Subcutaneous adipose tissue (tissue), 4 donors: ENCODE measurements around the gene OXT. TPM values are rescaled to one million over a fixed set of nuclear protein-coding genes. Genes with fewer than 3 reads are reported as not detected.

Source experiments
- total RNA-seq, 4 donors: library from RNA; depleted of rRNA; stranded (reverse); fragments of >200 nt; gene quantifications; one replicate each; pipeline ENCODE4 v1.1.0, GENCODE V29; 2016
- TF ChIP-seq, protein P1 (sequence below): fragments of 450-650 bp; IDR thresholded peaks from one replicate; pipeline ENCODE4 v1.5.1; 2016; ENCODE audit warnings: low read depth, mild to moderate bottlenecking, control low read depth, antibody characterized with exemption, moderate library complexity

Gene OXT
- total RNA-seq, 4 donors from 2014 or later = 2.0 to 3.5 (median 2.3) TPM; not detected in 1

DNA sequence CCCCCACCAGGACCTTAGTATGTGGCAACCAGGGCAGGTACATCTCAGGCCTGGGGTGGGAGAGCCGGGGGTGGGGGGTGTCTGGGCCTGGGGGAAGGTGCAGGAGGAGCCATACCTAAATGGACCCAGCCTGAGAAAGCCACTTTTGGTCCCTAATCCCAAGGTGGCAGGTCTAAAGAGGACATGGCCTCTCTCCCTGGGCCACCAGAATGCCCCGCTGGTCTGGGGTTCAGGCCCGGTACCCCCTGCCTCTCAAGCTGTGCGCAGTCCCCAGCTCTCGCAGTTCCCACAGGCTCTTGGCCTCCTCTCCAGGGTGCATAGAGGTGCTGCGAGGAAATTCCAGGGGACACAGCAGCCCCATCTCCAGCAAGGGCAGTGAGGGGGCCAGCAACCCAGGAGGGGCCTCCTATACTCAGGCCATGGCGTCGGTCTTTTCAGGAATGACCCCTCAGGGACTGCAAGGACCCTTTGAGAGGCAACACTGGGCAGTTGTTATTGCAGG lies 14.2 kb downstream of the OXT start:
- TF ChIP-seq, protein P1, sequence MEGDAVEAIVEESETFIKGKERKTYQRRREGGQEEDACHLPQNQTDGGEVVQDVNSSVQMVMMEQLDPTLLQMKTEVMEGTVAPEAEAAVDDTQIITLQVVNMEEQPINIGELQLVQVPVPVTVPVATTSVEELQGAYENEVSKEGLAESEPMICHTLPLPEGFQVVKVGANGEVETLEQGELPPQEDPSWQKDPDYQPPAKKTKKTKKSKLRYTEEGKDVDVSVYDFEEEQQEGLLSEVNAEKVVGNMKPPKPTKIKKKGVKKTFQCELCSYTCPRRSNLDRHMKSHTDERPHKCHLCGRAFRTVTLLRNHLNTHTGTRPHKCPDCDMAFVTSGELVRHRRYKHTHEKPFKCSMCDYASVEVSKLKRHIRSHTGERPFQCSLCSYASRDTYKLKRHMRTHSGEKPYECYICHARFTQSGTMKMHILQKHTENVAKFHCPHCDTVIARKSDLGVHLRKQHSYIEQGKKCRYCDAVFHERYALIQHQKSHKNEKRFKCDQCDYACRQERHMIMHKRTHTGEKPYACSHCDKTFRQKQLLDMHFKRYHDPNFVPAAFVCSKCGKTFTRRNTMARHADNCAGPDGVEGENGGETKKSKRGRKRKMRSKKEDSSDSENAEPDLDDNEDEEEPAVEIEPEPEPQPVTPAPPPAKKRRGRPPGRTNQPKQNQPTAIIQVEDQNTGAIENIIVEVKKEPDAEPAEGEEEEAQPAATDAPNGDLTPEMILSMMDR = no peak

DNA sequence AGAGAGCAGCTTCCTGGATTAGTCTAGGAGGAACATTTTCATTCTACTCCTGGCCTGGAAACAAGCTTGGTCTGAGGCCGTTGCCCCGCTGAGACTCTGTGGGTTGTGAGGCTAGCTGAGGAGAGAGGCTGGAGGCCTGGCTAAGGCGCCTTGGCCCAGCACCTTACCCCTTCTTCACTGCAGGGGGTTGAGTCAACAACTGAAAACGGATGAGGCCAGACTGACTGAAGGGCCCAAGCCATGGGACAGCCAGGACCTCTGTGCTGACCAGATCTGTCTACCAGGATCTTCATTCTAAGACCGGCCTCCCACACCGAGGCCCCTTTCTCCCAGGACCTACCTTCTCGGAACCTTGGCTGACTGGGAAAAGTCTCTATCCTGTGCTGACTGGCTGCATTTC lies 16.6 kb downstream of the OXT start:
- TF ChIP-seq, protein P1 = no peak

DNA sequence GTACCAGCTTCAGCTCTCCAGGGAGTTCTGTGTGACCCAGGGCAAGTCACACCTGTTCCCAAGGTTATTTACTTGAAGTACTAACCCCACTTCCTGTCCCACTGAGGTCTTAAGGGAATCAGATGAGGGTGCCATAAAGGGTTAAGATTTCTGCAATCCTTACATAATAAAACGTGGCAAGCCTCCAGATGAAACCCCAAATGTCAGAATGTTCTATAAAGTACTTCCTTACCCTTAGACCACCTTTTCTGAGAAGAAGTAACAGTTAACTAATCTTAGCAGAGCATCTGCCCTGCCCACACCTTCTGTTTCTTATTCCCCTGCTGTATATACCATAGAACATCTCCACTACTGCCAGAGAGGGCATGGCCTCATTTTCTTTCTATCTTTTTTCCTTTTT lies 19.1 kb downstream of the OXT start:
- TF ChIP-seq, protein P1 = no peak

DNA sequence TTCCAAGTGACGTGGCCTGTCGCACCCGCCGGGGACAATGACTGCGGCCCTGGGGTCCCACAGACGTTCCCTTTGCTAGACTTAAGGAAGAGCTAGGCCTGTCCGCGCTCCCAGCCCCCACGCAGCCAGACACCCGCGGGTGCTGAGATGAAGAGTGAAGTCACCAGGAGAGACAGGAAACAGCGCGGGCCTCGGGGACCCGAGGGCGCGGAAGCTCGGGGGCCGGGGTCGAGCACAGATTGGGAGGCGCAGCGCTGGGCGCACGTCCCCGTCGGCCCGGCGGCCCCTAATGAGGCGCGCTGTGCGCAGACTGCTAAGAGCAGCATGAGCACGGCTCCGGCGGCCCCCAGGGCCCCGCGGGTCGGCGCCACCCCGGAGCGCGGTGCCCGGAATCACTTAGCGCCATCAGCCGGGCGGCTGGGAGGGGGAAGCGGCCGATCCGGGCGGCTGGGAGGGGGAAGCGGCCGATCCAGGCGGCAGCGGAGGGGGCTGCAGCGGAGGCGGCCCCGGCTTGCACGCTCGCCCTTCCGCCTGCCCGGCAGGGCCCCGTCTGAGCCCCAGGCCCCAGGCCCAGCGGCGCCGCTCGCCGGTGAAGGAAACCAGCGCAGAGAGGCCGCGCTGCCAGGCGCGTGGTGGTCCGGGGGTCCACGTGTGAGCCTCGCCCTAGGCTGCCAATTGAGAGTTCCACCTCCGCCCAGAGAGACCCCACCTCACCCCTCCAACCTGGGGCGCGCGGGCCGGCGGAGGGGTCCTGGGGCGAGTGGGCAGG lies 21.4 kb downstream of the OXT start:
- TF ChIP-seq, protein P1 = no peak

DNA sequence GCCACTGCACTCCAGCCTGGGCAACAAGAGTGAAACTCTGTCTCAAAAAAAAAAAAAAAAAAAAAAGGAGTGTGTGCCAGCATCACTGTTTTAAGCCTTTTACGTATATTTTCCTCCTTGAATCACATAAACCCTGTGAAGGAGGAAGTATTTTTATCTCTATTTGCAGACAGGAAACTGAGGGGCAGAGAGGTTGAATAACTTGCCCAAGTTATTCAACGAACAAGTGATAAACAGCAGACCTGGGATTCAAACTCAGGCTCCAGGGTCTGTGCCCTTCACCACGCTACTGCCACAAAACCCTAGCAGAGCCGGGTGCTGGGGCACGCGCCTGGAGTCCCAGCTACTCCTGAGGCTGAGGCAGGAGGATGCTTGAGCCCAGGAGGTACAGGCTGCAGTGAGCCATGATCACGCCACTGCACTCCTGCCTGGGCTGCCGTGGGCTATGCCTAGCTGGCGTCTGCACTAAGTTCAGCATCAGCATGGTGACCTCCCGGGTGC lies 22.5 kb downstream of the OXT start:
- TF ChIP-seq, protein P1 = no peak

DNA sequence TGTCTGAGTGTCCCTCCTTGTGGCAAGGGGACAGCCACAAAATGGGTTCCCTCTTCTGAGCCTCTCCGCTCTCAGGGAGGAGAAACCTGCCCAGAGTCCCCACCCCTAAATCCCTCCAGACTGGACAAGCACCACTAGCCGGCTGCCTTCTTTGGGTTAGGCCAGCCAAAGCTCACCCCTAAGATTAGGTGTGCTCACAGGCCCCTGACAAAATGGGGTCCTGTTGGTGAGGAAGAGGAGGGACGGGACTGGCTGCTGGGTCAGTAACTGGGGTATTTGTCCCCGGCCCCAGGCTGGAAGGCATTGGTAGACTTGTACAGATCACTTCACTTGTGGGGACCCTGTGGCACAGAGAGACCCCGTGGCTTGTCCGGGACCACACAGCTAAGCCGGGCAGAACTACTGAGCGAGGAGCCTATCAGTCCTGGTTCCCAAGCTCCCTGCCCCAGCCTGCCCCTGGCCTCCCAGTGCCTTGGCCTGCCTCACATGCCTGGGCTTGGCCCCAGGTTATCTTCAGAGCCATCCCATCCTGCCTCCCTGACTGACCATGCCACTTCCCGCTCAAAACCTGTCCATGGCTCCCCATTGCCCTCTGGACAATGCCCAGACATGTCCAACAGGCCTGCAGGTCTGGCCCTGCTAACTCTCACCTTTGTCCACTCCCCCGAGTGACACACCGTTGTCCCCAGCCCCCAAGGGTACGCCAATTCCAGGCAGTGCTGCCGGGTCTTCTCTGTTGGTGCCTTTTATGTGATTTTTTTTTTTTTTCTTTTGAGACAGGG lies 23.6 kb downstream of the OXT start:
- TF ChIP-seq, protein P1 = no peak

DNA sequence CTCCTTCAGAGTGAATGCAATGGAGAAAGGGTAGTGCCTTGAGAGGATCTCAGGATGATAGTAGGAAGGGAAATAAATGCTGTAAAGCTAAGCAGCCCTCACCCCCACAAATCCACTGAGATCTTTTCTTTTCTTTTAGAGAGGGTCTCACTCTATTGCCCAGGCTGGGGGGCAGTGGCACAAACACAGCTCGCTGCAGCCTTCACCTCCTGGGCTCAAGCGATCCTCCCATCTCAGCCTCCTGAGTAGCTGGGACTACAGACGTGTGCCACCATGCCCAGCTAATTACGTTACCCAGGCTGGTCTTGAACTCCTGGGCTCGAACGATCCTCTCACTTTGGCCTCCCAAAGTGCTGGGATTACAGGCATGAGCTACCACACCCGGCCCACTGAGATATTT lies 29.1 kb downstream of the OXT start:
- TF ChIP-seq, protein P1 = no peak
